Erythroblast (primary cell): ENCODE measurements around the gene S100A1.

Source experiments
- GATA1 ChIP-seq: IDR thresholded peaks from 2 replicates; pipeline ENCODE4 v1.6.1; 2011; ENCODE audit warnings: low read depth, mild to moderate bottlenecking, control low read depth, low read length, moderate library complexity
- POLR2A ChIP-seq: IDR thresholded peaks from 2 replicates; pipeline ENCODE4 v1.6.1; 2011; ENCODE audit warnings: mild to moderate bottlenecking, low read length

DNA sequence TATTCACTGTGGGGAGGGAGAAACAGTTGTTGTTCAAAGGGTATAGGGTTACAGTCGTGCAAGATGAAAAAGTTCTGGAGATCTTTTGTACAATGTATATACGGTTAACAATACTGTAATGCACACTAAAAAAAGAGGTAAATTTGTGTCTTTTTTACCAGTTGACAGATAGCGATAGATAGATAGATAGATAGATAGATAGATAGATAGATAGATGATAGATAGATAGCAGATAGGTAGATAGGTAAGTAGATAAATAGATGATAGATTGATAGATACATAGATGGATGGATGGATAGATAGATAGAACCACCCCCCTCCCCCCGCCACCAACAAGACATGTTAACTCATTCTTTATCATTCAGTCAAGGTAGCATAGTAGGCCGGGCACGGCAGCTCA lies 25.5 kb upstream of the S100A1 start:
- TF ChIP-seq POLR2A = no peak
- no peak for TF ChIP-seq GATA1
